Activated naive CD4-positive, alpha-beta T cell treated with anti-CD3 and anti-CD28 coated beads for 36 hours (primary cell): ENCODE results near the gene LRP1B. TPM values are rescaled to one million over a fixed set of nuclear protein-coding genes. Genes with fewer than 3 reads are reported as not detected.
A peak's percentile ranks its signal among the peaks of the same experiment; 100 is the strongest.

Experiments used
- CTCF ChIA-PET: fragments of 350-600 bp; sonication (Branson Sonifier 250); formaldehyde crosslinking; loops from one replicate; lab custom pipeline; 2021; ENCODE audit warnings: antibody characterized with exemption; lab: Charles Lee
- DNase-seq: peaks from one replicate; pipeline ENCODE4 v3.0.0-alpha.2; 2020
- H3K27ac Mint-ChIP-seq: one replicate; pipeline ENCODE4 v1.8.0; 2021; ENCODE audit warnings: mild to moderate bottlenecking, mixed read lengths
- H3K27me3 Mint-ChIP-seq: one replicate; pipeline ENCODE4 v1.8.0; 2021; ENCODE audit warnings: low read depth, mixed read lengths
- H3K36me3 Mint-ChIP-seq: one replicate; pipeline ENCODE4 v1.8.0; 2021; ENCODE audit warnings: low read depth, mixed read lengths
- H3K4me1 Mint-ChIP-seq: one replicate; pipeline ENCODE4 v1.8.0; 2021; ENCODE audit warnings: low read depth, mixed read lengths
- H3K4me3 Mint-ChIP-seq: one replicate; pipeline ENCODE4 v1.8.0; 2021; ENCODE audit warnings: mild to moderate bottlenecking, moderate library complexity, mixed read lengths
- H3K9me3 Mint-ChIP-seq: one replicate; pipeline ENCODE4 v1.8.0; 2021; ENCODE audit warnings: mixed read lengths
- intact Hi-C: fragments of 100-400 bp; cut with micrococcal nuclease; formaldehyde crosslinking; loops from one replicate; pipeline ENCODE4 v1.15.1; 2023
- total RNA-seq, 2 experiments: library from RNA; stranded (reverse); gene quantifications; one replicate each; pipeline ENCODE4 v1.2.3, GENCODE V29; 2021

Gene LRP1B
- total RNA-seq, 2 experiments from 2014 or later: not detected

DNA sequence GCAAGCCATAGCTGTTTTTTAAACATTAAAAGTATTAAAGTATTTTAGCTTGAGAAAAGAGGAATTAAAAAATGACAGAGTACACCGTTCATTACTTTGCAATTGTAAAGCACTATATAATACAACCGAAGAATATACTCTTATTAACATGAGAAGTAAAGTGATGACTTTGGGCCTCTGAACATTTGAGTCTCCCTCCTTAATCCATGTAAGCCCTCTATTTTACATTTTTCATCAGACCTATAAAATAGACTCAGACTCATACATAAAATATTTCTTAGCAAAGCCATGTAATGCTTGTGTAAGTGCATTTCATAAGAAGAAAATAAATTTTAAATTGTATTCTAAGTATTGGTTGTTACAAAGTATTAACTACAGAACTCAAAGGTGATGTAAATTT lies 198.6 kb downstream of the LRP1B start:
- no peaks in the 10 kb centered on the region for H3K36me3 Mint-ChIP-seq
- H3K4me1 Mint-ChIP-seq: no peaks in the 10 kb centered on the region
- intact Hi-C loops: no loop called here
- CTCF ChIA-PET: no interaction called here
- no peak overlapping the region for H3K4me3 Mint-ChIP-seq
- no peaks in the 10 kb centered on the region for H3K27me3 Mint-ChIP-seq
- H3K27ac Mint-ChIP-seq: no peak overlapping the region
- no peak for DNase-seq
- H3K9me3 Mint-ChIP-seq: peaks cover 3% of the 10 kb centered on the region

DNA sequence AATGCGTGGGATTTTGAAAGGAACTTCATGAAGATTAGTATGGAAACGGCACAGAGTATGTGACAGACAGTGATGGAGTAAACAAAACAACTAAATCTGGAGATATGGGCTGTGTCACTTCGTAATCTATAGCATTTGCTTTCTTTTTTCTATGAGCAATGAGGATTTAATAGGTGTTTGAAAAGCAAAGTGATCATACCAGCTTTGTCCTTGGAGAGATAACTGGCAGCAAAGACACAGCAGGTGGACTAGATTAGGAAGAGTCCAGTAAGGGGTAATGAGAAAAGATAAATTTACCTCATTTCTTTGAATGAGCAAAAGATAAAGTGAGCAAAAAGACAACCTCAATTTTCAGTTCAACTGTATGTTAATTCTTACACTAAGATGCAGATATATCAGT lies 199.0 kb downstream of the LRP1B start:
- Mint-ChIP-seq H3K9me3 (peaks cover 3% of the 10 kb centered on the region), H3K27me3 (no peaks in the 10 kb centered on the region), H3K4me3 (no peak overlapping the region), H3K4me1 (no peaks in the 10 kb centered on the region), H3K27ac (no peak overlapping the region), H3K36me3 (no peaks in the 10 kb centered on the region)
- no peak for DNase-seq
- intact Hi-C loops: no loop called here
- CTCF ChIA-PET: no interaction called here

DNA sequence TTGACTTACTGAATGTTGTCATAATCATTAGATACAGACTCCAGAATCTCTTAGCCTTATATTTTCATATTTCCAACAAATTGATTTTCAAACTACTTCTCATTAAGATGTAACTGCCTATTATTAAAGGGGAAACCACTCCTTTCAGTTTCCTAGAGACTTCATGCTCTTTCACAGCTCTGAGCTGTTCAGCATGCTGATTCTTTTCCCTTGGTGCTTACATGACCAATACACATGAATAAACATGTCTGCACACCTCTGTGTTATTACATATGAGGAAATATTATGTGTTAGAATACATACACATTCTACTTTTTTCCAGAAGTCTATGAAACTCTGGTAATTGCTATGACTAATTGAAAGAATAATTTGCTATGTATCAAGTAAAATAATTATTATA lies 200.0 kb downstream of the LRP1B start:
- intact Hi-C loops: no loop called here
- DNase-seq: no peak
- Mint-ChIP-seq H3K27me3 (no peaks in the 10 kb centered on the region), H3K27ac (no peak overlapping the region), H3K4me1 (no peaks in the 10 kb centered on the region), H3K9me3 (peaks cover 3% of the 10 kb centered on the region), H3K36me3 (no peaks in the 10 kb centered on the region), H3K4me3 (no peak overlapping the region)
- CTCF ChIA-PET: no interaction called here

DNA sequence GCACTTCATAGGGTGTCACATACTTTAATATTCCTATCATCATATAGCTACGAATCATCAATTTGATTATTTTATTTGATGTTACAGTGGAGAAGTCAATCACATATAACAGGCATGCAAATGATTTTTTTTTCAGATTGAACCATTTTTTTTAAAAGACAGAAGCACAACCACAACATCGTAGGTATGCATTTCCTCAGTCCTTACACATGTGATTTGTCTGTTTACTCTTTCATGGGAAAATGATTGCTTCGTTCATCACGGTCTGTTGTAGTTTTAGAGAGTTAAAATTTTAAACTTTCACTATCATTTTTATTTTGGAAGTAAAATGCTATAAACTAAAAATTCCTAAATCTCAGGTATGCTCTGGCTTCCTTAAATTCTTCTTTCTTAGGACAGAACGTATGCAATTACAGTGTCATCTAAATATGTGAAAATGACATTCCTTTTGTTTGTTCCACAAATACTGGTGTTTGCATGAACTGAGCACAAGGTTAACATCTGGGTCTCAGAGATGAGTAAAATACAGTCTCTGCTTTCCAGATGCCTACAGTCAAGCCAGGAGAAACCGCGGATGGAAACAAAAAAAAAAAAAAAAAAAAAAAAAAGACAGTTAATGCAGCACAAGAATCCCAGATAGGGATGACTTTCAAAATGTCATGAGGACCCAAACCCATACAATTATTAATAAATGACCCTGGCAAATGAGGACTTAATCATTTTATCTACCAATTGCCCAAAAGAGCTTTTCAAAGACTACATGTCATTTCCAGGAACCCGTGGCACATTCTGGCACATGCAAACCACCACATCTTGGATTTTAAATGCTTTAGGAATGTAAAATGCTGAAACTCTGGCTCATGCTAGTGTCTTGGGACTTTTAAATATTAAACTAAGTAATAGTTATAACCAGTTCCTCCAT lies 201.2 kb downstream of the LRP1B start:
- Mint-ChIP-seq H3K4me3 (no peak overlapping the region), H3K9me3 (peaks cover 1% of the 10 kb centered on the region), H3K4me1 (no peaks in the 10 kb centered on the region), H3K36me3 (no peaks in the 10 kb centered on the region), H3K27me3 (no peaks in the 10 kb centered on the region), H3K27ac (no peak overlapping the region)
- intact Hi-C loops: no loop called here
- CTCF ChIA-PET: no interaction called here
- no peak for DNase-seq

DNA sequence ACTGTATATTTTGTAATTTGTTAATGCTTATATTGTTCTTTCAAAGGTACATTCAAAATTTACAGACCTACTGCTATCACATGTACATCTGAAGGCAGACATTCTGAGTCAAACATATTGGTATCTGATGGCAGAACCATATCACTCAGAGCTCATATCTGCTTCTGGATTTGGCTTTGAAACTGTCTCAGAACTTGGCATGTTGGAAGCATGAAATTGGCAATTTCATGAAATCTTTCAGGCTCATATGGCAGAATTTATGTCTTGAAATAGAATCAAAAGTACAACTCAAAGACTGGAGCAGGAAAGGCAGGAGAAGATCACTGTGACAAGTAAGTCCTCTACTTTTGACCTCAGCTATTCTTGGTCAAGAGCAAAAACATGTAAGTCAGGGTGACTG lies 202.3 kb downstream of the LRP1B start:
- CTCF ChIA-PET: no interaction called here
- DNase-seq: no peak
- no peaks in the 10 kb centered on the region for H3K4me1 Mint-ChIP-seq
- no peaks in the 10 kb centered on the region for H3K36me3 Mint-ChIP-seq
- no peak overlapping the region for H3K27ac Mint-ChIP-seq
- H3K9me3 Mint-ChIP-seq: no peaks in the 10 kb centered on the region
- H3K27me3 Mint-ChIP-seq: no peaks in the 10 kb centered on the region
- intact Hi-C loops: no loop called here
- no peak overlapping the region for H3K4me3 Mint-ChIP-seq

DNA sequence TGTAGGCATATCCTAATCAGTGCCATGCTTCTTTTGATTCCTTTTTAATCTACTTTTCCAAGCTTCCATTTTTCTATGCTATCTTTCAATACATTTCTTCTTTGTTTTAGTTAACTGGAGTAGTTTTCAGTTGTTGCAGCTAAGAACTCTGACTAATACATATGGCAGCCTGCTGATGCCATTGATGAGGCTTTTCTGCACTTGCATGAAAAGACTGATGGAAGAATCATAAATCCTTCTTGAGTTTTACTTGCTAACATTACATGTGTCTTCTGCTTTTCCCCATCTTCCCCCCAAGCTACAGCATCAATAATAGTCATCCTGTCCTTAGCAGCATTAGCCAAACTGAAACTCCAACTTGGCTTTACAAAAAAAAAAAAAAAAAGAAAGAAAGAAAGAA lies 203.3 kb downstream of the LRP1B start:
- no peaks in the 10 kb centered on the region for H3K4me1 Mint-ChIP-seq
- no peak overlapping the region for H3K4me3 Mint-ChIP-seq
- no peaks in the 10 kb centered on the region for H3K36me3 Mint-ChIP-seq
- no peaks in the 10 kb centered on the region for H3K27me3 Mint-ChIP-seq
- H3K27ac Mint-ChIP-seq: no peak overlapping the region
- CTCF ChIA-PET: no interaction called here
- H3K9me3 Mint-ChIP-seq: no peaks in the 10 kb centered on the region
- DNase-seq: no peak
- intact Hi-C loops: no loop called here

DNA sequence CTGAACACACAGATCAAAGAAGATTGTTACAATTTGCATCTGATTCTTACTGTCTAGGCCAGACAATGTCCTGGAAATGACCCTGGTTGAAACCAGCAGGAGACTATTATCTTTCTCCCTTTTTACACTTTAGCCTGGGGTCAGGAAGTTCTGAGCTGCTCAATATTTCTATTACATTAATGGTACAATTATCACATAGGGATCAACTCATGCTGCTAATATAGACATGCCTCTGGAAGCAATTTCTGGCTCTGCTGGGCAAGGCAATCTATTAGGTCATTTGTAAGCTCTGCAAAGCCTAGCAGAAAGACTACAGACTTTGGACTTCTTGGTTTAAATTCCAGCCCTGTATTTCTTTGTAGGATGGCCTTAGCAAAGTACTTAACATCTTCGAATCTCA lies 205.3 kb downstream of the LRP1B start:
- no peaks in the 10 kb centered on the region for H3K36me3 Mint-ChIP-seq
- no peaks in the 10 kb centered on the region for H3K27me3 Mint-ChIP-seq
- no peaks in the 10 kb centered on the region for H3K4me1 Mint-ChIP-seq
- no peak overlapping the region for H3K4me3 Mint-ChIP-seq
- intact Hi-C loops: no loop called here
- H3K9me3 Mint-ChIP-seq: no peaks in the 10 kb centered on the region
- CTCF ChIA-PET: no interaction called here
- no peak overlapping the region for H3K27ac Mint-ChIP-seq
- DNase-seq: no peak

DNA sequence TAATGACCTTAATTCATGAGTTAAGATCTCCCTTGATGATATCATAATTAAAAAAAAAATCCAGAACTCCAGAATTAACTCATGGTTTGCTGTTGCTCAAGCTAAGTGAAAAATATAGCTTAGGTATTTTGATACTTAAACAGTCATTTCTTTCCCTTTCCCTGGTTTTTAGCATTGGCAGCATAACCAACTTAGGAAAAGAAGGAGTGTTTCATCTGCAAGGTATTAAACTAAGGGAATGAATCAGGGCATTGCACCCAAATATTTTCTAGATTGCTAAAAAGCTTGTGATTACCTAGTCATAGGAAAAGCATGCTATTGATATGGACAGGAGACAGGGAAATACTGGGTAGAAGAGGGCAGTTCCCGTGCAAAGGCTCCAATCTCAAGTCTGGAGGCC lies 207.2 kb downstream of the LRP1B start:
- Mint-ChIP-seq H3K27ac (no peak overlapping the region), H3K36me3 (no peaks in the 10 kb centered on the region), H3K9me3 (no peaks in the 10 kb centered on the region), H3K4me1 (no peaks in the 10 kb centered on the region), H3K4me3 (no peak overlapping the region), H3K27me3 (no peaks in the 10 kb centered on the region)
- intact Hi-C loops: no loop called here
- no peak for DNase-seq
- CTCF ChIA-PET: no interaction called here

DNA sequence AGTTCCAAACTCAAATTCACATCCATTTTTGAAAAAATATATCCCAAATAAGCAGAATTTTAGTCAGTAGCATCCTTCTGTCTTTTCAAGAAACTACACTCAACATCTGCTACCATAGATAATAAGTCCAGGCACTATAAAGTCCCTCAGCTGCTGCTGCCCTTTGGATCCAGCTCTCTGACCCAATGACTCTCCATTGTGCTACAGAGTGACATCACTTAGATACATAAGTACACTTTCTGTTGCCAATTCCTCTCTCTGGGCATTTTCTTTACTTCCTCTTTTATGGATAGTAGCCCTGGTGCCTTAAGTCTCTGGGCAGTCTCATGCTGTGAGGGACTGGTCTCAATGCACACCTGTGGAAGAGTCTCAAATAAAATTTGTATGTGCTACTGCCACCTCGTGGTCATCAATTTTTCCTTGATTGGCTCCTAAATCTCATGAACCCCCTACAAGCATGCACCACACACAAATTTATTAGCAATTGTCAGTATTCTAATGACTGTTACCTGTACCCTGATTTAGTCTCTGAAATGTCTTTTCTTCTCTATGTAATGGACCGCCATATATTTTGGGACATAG lies 219.2 kb downstream of the LRP1B start:
- H3K27me3 Mint-ChIP-seq: no peaks in the 10 kb centered on the region
- no peak overlapping the region for H3K27ac Mint-ChIP-seq
- no peaks in the 10 kb centered on the region for H3K36me3 Mint-ChIP-seq
- H3K4me1 Mint-ChIP-seq: no peaks in the 10 kb centered on the region
- intact Hi-C loops: no loop called here
- CTCF ChIA-PET: no interaction called here
- no peak overlapping the region for H3K4me3 Mint-ChIP-seq
- H3K9me3 Mint-ChIP-seq: peaks cover 14% of the 10 kb centered on the region
- DNase-seq: peak; percentile 12

DNA sequence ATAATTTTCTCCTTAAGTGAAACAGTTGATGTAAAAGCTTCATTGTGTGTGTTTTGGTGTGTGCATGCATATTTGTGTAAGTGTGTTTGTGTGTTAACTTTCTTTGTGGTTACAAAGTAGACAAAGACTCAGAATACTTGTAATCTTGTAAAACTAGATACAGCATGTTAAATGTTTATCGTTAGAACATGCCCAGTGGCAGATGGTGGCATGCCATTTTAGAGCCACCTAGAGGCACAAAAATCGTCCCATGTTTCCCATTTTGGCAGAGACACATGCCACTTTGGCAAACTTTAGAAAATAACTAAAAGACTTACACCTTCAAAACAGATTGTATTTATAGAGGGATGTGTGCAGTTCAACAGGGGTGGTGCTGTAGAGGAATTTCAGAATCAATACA lies 224.1 kb downstream of the LRP1B start:
- DNase-seq: no peak
- Mint-ChIP-seq H3K27me3 (no peaks in the 10 kb centered on the region), H3K36me3 (no peaks in the 10 kb centered on the region), H3K4me3 (no peak overlapping the region), H3K27ac (no peak overlapping the region), H3K9me3 (no peaks in the 10 kb centered on the region), H3K4me1 (no peaks in the 10 kb centered on the region)
- CTCF ChIA-PET: no interaction called here
- intact Hi-C loops: no loop called here

DNA sequence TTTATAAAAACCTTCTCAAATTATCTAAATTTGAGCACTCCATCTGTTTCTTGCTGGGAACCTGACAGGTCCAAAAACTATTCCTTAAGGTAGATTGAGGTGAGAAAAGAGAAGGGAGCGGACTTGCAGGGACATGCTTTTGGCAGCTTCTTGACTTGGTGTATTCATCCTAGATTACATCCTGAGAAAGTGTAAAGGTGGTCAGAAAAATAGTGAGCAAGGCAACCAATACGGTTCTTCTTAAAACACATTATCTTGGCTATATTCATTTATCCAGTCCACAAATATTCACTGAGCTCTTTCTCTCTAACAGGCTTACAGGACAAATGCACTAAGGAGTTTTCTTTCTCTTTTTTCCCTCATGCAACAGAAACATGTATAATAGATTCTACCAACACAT lies 230.0 kb downstream of the LRP1B start:
- no peak overlapping the region for H3K27ac Mint-ChIP-seq
- peaks cover 2% of the 10 kb centered on the region for H3K9me3 Mint-ChIP-seq
- intact Hi-C loops: no loop called here
- H3K36me3 Mint-ChIP-seq: no peaks in the 10 kb centered on the region
- H3K4me3 Mint-ChIP-seq: no peak overlapping the region
- no peak for DNase-seq
- CTCF ChIA-PET: no interaction called here
- no peaks in the 10 kb centered on the region for H3K27me3 Mint-ChIP-seq
- H3K4me1 Mint-ChIP-seq: no peaks in the 10 kb centered on the region

DNA sequence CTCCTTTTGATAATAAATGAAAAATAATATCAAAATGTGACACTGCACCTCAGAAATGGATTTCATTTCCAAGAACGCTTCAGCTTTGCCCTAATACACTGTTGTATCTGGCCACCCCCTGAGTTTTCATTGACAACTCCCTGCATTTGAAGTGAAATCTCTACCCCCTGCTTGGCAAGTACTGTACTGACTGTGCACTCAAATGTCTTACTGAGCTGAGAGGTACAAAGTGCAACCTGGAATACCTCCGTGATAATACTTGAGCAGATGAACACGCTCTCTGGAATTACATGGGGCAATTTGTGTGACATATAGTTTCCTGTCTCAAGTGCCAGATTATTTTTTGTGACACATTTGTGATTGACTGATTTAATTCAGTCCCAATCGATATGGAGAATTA lies 231.1 kb downstream of the LRP1B start:
- Mint-ChIP-seq H3K4me3 (no peak overlapping the region), H3K9me3 (peaks cover 2% of the 10 kb centered on the region), H3K4me1 (no peaks in the 10 kb centered on the region), H3K27me3 (no peaks in the 10 kb centered on the region), H3K36me3 (no peaks in the 10 kb centered on the region), H3K27ac (no peak overlapping the region)
- DNase-seq: no peak
- CTCF ChIA-PET: no interaction called here
- intact Hi-C loops: no loop called here

DNA sequence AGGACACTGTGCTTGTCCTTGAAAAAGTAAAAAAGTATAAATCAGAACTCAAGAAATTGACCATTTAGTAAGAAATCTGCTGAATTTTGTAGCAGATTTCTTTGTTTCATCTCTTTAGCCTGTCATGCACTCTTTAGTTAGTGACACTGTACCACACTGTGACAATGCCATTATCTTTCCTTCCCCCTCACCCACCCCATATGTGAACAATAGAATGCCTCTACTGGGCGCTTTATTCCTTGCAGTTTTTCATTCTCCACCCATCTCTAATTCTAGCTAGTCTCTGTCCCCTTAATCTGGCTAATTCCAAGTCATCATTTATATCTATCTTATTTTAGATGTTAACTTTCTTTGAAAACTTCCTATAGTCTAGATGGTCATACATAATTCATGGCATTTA lies 241.0 kb downstream of the LRP1B start:
- CTCF ChIA-PET: no interaction called here
- Mint-ChIP-seq H3K36me3 (no peaks in the 10 kb centered on the region), H3K4me1 (no peaks in the 10 kb centered on the region), H3K4me3 (no peak overlapping the region), H3K27ac (no peak overlapping the region), H3K27me3 (no peaks in the 10 kb centered on the region), H3K9me3 (peaks cover 2% of the 10 kb centered on the region)
- intact Hi-C loops: no loop called here
- no peak for DNase-seq
